T-helper 1 cell treated with Interleukin-12 subunit alpha and Interleukin-12 subunit beta and Interleukin-4 antibody, amounts not matched to agents 30 ng/mL and 1 ng/mL, for 36 hours (primary cell): ENCODE data around the gene CDK8. TPM values are rescaled to one million over a fixed set of nuclear protein-coding genes. Genes with fewer than 3 reads are reported as not detected.

Experiments
- intact Hi-C: fragments of 100-400 bp; cut with micrococcal nuclease; formaldehyde crosslinking; loops from one replicate; pipeline ENCODE4 v1.15.1; 2024
- total RNA-seq: library from RNA; stranded (reverse); gene quantifications from 2 replicates; pipeline ENCODE4 v1.2.3, GENCODE V29; 2022

Gene CDK8
- total RNA-seq, 1 donor from 2014 or later = 13.2 TPM

DNA sequence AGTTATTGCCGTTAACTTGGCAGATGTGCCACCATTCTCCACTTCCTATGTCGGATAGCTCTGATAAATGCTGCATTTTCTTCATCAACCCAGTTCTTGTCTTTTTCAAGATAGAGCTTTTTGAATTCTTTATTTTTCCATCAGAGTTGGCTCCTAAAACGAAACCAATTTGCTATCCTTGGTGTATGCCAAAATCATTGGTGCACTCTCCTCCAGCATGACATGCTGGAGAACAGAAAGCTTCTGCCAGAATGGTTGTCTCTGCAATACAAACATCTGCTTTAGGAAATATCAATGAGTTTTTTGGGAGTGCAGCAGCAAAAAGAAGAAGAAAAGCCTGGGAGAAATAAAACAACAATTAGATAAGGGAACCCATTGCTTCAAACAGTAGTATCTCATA lies 124.2 kb downstream of the CDK8 start:
- intact Hi-C loops = loop anchor here (10.0 kb wide), 1 partner anchor 193 kb away; no protein-coding TSS in a partner anchor

DNA sequence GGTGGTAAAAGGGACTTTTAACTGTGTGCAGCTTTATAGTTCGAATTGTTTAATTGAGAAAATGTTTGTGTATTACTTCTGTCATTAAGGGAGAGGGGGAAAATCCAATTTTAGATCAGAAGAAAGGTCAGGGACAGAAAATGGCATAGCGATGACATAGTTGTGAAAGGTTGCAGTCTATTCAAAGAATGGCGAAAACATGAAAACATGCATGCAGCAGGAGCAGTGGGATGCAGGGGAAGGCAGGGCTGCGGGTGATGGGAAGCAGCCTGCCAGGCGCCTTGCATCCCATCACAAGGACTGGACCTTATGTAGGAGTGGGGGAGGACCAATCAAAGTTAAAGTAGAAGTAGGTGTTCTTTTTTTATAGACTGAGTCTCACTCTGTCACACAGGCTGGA lies 125.9 kb downstream of the CDK8 start:
- intact Hi-C loops = loop anchor here (10.0 kb wide), 1 partner anchor 195 kb away; no protein-coding TSS in a partner anchor

GRCh38 chr13:26380930-26381329 lies 127.0 kb downstream of the CDK8 start:
- intact Hi-C loops = no loop called here

DNA sequence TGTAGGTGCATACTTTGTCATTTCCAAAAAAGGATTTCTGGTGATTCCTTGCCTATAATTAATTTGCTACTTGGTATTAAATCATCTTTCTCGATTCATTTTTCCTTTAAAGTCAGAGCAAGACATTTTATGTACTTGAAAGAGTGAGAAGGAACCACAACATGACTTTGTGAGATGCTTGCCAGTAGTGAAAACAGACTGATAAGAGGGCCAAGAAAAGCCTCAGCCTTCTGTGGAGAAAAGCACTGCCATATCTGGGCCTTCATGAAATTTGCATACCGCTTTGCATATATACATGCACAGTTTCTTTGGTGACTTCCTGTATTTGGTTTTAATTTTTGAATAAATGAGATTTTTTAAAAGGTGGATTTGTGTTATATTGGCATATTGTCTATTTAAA lies 128.4 kb downstream of the CDK8 start:
- intact Hi-C loops = no loop called here

- intact Hi-C loops = no loop called here
These were observed 128.9 kb downstream of the CDK8 start for GRCh38 chr13:26382835-26383234.

DNA sequence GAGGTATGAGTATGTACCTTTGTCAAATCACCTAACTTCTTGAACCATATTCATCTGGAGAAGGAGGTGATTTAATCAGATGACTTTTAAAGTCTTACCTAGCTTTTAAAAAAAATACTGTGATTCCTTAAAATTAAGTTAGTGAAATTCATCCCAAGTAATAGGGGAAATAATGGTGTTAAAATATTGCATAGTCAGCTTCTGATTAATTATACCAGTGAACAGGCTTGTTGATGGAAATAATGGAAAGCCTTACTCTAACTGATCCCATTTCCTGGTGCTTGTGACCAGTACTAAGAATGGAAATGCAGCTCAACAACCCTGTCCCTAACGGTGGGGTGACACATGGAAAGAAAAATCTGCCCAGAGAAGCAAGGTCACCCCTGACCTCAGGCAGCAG lies 130.7 kb downstream of the CDK8 start:
- intact Hi-C loops = no loop called here

GRCh38 chr13:26386026-26386425 lies 132.1 kb downstream of the CDK8 start:
- intact Hi-C loops = no loop called here

DNA sequence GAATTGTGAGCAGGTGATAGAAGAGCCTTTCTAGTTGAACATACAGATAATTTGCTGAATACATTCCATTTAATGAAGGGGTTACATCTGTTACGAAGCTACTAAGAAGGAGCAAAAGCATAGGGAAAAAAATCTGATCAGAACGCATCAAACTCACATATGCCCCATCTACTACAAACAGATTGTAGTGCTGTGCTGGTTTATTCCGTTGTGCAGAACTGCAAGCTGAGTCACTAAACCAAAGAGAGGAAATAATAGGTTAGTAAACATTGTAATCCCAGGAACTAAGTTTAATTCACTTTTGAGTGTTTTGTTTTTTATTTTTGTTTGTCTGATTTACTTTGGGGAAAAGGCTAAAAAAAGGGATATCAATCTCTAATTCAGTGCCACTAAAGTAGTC lies 136.3 kb downstream of the CDK8 start:
- intact Hi-C loops = no loop called here

DNA sequence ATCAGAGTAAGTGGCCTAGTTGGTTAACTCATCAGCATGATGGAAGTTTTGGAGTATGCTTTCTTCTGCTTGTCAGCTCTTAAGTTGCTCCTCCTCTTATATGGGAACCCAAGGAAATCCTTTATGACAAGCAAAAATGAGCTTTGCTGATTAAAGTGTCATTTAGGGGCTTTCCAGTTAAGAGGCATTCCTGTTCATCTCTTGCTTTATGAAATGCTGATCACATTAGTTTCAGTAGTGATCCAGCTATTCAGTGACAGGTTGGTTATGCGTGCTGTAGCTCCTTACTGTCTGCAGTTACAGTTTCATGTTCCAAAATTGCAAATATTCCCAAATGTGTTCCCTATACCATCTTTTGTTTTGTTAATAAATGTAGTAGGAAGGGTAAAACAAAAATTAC lies 146.6 kb downstream of the CDK8 start:
- intact Hi-C loops = no loop called here

DNA sequence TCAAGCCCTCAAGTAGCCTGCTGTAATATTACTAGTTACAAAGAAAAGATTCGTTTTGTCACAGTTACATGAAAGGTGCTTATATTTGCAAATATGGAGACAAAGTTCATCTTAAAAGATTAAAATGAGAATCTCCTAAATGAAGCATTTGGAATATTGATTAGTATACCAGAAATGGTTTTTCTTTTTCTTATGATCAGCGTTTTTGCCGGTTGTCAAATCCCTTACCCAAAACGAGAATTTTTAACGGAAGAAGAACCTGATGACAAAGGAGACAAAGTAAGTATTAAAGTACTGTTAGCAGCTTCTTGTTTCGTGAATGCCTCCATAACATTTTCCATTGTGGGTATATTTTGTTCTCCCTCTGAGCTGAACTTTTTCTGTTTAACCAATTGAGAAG lies 147.1 kb downstream of the CDK8 start:
- intact Hi-C loops = no loop called here

DNA sequence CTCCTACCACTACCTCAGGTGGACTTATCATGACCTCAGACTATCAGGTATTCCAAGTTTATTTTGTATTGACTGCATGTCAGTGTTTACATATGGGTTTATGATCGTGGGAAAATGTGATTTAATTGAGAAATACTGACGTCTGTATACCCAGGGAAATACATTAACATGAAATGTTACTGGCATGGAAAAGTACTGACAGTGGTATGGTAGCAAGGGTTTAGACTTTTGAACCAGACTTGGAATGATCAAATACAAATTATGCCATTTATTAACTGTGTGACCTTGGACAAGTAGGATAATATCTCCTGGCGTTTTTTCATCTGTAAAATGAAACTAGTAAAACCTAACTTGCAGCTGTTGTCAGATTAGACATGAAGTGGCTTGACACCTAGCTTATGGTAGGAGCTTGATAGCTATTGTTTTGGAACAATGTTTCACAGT lies 147.7 kb downstream of the CDK8 start:
- intact Hi-C loops = no loop called here

- intact Hi-C loops = no loop called here
These were observed 152.9 kb downstream of the CDK8 start for GRCh38 chr13:26406791-26407190.

DNA sequence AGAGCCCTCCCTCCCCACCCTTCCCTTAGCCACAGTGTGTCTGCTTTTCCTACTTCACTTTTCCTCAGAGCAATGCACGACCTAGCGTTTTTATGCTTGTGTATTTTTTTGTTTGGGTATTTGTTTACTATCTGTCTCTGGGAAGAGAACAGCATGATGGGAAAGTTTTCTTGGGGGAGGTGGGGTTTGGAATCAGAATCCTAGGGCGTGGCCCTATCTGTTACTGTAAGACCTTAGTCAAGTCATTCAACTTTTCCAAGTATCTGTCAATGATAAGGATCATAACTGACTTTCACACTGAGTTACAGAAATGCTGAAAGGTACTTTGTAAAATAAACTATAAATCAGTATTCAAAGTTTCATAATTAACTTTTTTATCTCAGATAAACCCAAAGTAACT lies 157.3 kb downstream of the CDK8 start:
- intact Hi-C loops = no loop called here

DNA sequence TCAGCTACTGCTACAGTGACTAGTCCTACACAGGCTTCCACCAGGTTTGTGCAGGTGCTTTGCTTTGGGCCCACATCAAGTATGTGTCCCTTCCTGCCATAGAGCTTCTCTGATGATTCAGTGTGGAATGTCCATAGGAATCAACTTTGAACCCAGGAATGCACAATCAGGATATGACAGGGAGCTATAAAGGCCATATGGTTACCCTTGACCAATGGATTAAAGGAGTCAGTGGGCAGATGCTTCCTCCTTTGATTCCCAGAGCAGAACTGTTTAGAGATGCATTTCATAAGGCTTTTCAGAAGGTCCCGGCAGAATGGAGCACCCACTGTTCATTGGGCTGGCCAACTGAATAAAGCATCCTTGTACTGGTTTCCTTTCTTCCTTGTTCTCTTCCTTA lies 158.3 kb downstream of the CDK8 start:
- intact Hi-C loops = no loop called here

DNA sequence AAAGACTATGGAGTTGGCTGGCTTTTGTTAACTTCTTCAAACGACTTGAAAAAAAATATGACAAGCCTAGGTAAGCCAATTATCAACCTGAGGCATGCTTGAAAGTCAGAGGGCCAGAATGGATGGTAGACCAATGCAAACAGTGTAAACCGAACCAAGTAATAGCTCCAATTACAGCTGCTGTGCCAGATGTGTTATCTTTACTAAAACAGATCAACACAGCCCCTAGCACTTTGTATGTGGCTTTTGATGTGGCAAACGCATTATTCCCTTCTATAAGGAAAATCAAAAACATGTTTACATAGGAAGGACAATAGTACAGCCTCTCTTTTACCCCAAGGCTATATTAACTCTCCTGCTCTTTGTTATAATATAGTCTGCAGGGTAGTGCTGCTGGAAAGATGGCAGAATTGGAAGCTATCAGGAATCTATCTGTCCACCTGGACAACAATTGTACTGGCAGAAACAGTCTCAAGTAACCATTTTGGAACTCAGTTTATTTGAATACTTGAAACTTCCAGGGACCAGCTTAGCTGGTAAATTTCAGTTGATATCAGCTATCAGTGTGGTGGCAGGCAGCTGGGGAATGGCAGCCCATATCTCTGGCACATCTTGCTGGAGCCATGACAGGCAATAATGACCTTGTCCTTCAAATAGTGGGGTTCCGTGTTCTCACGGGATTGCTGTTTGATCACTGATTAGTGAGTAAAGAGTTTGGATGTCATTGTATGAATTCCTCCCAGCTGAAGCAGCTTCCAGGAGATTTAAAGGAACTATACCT lies 159.2 kb downstream of the CDK8 start:
- intact Hi-C loops = no loop called here

GRCh38 chr13:26420282-26420960 lies 166.5 kb downstream of the CDK8 start:
- intact Hi-C loops = no loop called here

GRCh38 chr13:26422036-26422435 lies 168.1 kb downstream of the CDK8 start:
- intact Hi-C loops = no loop called here

DNA sequence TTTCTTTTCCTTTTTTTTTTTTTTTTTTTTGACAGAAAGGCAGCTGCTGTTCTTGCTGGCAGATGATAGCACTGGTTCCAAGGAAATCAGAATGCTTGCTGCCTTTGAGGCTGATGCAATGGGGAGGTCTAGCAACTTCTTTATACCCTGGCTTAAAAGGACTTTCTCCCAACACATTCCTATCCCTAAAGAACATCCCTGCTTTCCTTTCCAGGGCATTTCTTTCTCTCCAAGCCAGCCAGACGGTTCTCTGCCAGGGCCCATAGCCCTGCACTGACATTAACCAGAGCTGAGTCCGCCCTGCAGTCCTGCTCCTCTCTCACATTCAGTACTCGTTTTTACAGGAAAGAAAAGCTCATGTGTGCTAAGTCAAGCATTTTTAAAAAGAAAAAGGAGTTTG lies 169.7 kb downstream of the CDK8 start:
- intact Hi-C loops = no loop called here

DNA sequence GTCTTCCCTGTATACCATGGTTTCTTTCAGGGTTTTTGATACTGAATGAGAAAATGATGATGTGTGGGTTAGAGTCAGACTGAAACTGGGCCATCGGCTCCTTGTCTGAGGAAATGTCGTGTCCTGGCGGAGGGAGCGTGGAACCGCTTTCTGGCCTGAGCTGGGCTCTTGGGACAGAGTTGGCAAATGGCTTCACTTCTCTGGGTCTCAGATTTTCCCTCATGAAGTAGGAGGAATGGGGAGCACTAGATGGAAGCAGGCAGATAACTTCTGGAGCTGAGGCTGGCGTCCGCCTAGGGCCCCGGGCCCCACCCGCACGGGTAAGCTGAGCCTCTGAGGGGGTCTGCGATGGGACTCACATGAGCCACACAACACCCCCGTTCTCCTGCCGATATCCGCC lies 170.3 kb downstream of the CDK8 start:
- intact Hi-C loops = no loop called here

- intact Hi-C loops = no loop called here
These were observed 171.8 kb downstream of the CDK8 start for GRCh38 chr13:26425443-26426358.

- intact Hi-C loops = no loop called here
These were observed 179.8 kb downstream of the CDK8 start for GRCh38 chr13:26433776-26434175.

DNA sequence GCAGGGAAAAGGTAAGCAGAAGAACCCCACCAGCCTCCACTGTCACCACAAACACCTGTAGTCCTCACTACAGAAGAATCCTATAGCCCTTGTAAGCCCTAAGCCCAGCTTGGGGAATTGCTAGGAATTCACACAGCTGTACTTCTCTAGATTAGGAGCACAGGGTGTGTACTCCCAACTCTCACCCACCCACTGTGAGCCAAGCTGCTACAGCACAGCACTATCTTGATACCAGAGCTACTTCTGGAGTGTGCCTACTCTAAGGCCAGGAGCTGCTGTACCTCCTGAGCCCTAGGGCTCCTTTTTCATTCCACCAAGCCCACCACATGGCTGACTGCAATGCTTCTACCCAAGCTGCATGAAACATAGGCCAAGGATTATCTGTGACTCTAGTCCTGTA lies 181.2 kb downstream of the CDK8 start:
- intact Hi-C loops = no loop called here
